Stimulated activated CD4-positive, alpha-beta T cell treated with anti-CD3 and anti-CD28 coated beads, Interleukin-12 subunit alpha, Interleukin-12 subunit beta, amount 100 ng/mL, for 24 hours (primary cell): ENCODE data around the gene ABCG4.
"Not testable (repeated sequence)": the region's sequence is repeated elsewhere in the genome, so short reads cannot be mapped to it uniquely, and the experiment has no call there.

Source experiments
- DNase-seq, 2 experiments: peaks; one replicate each; pipeline ENCODE4 v3.0.0-alpha.2; 2020; ENCODE audit warnings: low read depth in 2 of 2

Gene ABCG4

DNA sequence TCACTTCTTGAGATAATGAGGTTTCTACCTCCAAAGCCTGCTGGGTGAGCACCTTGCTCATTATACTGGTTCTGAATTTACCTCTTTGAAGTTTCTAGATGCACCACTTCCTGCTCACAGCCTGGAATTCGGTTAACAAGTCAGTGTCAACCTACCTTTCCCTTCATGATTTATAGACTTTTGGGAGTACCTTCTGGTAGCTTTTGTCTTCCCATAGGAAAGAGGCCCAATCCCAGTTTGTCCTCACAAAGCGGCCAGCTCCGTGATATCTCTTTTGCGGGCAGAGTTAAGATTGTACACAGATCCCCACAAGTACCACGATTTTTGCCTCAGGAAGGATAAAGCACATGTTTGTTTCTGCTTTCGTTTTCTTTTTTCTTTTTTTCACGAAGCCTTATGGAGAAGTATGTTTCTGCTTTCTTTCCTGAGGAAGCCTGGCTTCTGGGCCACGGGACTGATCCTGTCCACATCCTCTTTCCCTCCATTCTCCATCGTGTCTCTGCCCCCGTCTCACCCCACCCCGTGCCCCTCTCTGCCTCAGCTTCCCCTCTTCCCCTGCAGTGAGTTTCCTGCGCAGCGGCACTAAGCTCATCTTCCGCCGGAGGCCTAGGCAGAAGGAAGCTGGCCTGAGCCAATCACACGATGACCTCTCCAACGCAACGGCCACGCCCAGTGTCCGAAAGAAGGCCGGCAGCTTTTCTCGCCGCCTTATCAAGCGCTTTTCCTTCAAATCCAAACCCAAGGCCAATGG is 33.2 kb upstream of the ABCG4 start:
- DNase-seq: no peak

DNA sequence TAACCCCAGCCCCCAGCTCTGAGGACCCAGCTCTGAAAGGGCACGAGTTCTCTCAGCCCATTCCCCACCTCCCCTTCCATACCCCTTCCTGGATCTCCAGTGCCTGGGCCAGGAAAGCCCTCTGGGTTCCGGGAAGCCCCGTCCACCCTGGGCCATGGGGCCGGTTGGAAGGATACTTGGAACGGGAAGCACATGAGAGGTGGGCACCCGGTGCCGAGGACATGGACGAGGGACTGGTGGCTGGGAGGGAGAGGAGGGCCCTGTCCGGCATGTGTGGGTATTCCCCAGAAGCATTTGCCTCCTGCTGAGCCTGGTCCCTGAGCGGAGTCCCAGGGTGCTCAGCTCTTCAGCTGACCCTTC is 32.6 kb upstream of the ABCG4 start:
- DNase-seq: no peak

DNA sequence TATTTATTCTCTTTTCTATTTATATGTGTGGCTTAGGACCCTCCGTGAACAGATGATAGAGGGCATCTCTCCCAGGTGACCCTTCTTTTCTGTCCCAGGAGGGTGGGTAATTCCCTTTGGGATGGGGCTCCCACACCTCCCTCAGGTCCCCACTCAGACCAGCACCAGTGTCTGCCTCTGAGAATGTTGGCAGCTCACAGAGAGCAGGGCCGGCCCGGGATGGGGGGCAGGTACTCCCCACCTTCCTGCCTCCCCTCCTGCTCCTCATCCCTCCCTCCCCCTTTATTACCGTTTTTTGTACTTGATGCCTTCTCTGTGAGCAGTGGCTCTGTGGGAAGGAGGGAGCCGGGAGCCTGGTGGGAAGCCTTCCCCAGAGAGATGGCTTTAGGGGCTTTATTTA is 32.3 kb upstream of the ABCG4 start:
- no peak for DNase-seq

DNA sequence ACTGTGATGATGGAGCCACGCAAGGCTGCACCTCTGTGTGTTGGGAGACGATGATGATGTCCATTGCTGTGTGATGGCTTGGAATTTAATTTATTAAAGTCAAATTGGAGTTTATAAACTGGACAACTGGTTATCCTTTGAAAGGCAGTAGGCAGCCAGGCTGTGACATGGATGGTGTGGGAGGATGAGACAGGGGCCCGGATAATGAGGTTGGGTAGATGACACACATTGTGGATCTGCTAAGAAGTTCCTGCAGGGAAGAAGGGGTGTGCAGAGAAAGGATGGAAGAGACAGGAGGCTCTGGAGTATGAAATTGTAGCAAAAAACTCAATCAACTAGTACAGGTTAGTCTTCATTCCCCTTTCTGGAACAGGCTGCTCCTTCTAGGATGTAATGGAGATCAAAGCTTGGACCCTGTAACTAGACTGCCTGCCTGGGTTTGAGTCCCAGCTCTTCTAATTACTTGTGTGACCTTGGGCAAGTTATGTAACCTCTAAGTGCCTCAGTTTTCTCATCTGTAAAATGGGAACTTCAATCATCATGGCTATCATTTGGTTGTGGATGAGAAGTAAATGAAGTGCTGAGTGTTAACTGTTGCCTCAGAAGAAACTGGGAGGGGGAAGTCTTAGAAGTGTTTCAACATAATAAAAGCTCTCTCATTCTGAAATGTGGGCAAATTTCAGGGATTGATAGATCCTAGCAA is 31.7 kb upstream of the ABCG4 start:
- no peak for DNase-seq

DNA sequence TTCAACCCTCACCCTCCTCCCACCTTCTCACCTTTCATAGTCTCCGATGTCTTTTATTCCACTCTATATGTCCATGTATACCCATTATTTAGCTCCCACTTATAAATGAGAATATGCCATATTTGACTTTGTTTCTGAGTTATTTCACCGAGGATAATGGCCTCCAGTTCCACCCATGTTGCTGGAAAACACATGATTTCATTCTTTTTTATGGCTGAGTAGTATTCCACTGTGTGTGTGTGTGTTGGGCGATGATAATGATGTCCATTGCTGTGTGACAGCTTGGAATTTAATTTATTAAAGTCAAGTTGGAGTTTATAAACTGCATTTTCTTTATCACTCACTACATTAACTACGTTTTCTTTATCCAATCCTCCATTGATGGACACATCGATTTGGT is 30.6 kb upstream of the ABCG4 start:
- no peak for DNase-seq

DNA sequence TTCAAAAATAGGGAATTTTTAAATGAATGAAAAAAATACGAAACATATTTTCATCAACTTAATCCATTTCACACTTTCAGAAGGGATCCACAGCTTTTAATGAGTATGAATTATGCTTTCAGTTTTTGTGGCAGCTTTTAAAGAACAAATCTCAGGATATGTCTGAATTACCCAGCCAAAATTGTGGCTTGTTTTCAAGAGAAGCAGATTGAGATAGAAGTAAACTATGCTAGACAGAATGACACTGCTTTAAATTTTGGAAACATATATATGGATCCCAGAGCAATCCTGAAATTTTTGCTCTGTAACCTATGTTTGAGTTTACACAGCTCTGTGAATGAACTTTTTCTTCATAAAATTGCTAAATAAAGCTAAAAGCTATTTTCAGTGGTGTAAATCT is 29.9 kb upstream of the ABCG4 start:
- DNase-seq: no peak

DNA sequence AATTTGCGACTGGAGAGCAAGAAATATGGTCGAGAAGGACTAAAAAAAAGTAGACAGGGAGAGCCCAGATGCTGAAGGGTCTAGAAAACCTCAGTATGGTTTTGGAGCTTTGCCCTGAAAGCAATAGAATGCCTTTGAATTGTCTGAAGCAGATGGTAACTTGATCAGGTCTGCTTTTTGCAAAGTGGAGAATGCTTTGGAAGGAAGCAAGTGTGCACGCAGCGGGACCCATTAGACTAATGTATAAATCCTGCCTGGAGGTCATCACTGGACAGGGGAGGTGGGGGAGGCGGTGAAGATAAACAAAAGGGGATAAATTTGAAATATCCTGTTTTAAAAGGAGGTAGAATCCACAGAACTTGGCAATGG is 28.2 kb upstream of the ABCG4 start:
- no peak for DNase-seq

DNA sequence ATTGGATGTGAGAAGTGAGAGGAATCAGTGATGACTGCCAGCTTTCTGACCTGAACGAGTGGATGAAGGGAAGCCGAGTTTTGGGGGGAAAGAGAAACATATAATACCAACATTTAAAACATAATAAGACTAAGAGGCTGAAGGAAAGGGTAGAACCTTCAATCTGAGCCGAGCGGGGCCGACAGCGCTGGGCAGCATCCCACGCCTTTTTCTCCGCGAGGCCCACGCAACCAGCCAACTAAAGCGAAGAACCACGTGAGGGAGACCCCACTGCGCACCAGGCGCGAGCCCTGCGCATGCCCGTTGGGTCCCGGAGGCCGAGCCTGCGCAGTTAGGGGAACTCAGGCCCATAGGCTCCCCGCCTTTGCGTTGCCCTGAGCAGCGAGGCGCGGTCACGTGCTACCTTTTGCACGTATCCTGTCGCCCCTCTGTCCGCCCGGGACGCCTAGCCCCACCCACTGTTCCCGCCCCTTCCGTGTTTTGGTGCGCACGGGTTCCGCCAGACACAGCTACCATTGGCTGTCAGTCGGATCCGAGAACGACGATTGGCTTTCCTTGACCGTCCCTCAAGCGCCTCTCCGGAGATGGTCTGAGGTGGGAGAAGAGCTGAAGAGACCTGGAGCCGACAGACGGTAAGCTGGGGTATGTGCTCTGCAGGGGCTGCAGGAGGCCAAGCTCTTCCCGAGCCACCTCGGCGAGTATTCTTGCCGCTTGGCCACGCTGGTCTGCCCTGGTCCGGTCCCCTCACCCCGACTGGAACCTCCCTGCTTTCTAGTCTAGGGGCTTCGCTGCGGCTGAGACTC is 27.6 kb upstream of the ABCG4 start, which contains the start of gene HINFP:
Gene HINFP (plus strand): TSS at position 573 of the 803 bp plus-strand sequence. CDS start 5,365 bp downstream, outside the sequence.
- peak; percentile 100 for DNase-seq

DNA sequence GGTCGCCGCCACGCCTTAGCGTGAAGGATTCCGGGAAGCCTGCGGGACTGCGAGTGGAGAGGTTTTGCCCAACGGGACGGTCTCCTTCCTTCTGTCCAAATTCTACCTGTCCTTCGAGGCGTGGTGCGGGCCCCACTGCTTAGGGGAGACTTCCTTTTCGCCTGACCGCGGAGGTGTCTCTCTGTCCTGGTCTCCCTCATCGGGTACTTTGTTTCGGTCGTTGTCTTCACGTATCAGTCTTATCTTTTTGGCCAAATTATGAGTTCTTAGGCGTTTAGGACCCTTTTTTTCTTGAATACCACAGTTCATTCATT is 27.1 kb upstream of the ABCG4 start:
- DNase-seq: no peak

DNA sequence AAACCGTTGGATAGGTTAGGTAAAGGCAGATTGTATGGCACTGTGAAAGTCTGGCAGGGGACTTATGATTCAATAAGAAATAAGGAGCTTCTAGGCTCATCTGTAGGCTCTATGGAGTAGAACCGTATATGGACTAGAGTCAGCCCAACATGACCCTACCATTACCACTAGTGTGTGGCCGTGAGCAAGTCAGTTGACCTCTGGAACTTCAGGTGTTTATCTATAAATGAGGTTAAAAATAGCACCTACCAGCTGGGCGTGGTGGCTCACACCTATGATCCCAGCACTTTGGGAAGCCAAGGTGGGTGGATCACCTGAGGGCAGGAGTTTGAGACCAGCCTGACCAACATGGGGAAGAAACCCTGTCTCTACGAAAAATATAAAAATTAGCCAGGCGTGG is 23.0 kb upstream of the ABCG4 start:
- no peak for DNase-seq

DNA sequence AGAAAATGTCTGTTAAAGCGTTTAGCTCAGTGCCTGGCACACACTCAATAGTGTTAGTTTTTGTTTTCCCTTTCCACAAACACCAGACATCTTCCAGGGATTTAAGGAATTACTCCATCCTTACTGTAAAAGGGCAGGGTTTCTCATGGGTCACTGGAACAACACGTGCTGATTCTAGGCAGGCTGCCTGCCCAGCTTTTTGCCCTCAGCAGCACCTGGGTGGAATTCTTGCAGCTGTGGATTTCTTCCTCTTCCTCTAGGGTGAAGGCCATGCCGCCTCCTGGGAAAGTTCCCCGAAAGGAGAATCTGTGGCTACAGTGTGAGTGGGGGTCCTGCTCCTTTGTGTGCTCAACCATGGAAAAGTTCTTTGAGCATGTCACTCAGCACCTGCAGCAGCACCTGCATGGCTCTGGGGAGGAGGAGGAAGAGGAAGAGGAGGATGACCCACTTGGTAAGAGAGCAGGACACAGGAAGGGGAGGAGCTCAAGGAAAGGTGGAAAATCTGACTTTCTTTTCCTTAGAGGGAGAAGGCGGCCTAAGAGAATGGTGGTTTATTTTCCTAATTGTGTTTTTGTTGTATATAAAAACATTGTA is 22.1 kb upstream of the ABCG4 start:
- DNase-seq: no peak

DNA sequence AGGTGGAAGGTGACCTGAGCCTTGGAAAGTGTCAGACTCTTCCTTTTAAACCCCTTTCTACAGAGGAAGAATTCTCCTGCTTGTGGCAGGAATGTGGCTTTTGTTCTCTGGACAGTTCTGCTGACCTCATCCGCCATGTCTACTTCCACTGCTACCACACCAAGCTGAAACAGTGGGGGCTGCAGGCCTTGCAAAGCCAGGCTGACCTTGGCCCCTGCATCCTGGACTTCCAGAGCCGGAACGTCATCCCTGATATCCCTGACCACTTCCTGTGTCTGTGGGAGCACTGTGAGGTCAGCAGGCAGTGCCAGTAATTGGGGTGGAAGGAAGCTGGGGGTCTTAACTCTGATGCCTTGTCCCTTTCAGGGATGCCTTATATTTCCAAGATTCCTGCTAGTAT is 18.2 kb upstream of the ABCG4 start:
- DNase-seq: no peak

DNA sequence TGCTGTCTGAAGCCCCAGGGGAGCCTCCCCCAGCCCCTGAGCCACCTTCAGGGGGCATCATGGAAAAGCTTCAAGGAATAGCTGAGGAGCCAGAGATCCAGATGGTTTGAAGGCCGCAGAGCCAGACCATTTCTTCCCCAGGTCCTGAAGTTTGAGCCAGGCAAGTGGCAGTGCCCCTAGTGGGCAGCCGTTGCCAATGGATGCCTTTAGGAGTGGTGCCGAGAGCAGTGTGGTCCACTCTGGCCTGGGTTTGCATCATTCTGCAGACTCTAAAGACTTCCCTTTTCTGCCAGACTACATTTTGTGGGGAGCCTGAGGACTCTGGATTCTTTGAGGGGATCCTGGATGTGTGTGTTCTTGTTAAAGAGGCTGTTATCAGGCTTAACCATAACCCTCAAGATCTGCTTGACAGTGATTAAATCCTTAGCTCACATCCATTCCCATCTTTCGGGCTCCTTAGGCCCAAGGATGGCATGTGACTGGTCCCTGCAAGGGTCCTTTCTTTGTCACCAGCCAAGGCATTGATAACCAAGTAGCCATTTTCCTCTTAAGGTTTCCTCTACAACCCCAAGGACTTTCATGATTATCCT is 14.4 kb upstream of the ABCG4 start:
- DNase-seq: no peak

DNA sequence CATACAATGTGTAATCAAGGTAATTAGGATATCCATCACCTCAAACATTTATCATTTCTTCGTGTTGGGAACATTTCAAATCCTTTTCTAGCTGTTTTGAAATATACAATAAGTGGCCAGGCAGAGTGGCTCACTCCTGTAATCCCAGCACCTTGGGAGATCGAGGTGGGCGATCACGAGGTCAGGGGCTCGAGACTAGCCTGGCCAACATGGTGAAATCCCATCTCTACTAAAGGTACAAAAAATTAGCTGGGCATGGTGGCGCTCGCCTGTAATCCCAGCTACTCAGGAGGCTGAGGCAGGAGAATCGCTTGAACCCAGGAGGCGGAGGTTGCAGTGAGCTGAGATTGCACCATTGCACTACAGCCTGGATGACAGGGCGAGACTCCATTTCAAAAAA is 9.6 kb upstream of the ABCG4 start:
- DNase-seq: not testable (repeated sequence)

DNA sequence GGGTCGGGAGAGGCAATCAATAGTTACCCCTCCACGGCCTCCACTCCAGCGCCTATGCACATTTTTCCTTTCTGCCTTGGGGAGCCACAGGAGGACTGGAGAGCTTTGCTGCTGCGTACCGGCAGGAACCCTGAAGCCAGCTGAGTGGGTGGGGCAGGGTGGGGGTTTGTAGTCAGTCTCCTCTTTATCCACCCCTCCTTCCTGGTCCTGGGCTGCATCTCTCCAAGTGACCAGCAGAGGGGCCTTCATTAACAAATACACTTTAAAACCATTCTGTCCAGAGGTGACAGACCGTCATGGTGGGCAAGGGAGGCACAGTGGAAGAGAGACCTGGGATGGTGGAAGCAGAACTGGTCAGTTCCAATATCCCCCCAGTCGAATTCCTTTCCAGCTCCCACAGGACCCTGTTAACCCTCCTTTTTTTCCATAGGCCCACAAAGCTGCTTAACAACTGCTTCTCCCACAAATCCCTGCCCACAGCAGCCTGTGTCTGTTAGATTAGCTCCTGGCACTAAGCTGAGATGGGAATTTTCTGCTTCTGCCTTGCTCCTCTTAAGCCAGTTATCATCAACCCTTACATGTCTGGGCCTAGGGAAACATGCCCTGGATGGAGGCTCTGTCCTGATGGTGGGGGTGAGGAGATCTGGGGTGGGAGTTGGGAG is 3.9 kb upstream of the ABCG4 start:
- DNase-seq: no peak

DNA sequence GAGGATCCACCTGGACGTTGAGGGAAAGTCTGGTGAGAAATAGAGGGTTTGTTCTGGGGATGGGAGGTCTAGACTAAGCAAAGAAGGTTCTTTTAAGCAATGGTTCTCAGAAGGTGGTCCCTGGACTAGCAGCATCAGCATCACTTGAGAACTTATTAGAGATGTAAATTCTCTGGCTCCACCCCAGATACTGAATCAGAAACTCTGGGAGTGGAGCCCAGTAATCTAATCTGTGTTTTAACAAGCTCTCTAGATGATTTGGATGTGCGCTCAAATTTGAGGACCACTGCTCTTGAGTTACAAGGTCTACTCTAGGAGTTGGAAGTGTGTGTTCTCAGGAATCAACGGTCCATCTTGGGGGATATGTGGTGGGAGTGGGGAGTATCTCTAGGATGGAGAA is 3.3 kb upstream of the ABCG4 start:
- DNase-seq: no peak

DNA sequence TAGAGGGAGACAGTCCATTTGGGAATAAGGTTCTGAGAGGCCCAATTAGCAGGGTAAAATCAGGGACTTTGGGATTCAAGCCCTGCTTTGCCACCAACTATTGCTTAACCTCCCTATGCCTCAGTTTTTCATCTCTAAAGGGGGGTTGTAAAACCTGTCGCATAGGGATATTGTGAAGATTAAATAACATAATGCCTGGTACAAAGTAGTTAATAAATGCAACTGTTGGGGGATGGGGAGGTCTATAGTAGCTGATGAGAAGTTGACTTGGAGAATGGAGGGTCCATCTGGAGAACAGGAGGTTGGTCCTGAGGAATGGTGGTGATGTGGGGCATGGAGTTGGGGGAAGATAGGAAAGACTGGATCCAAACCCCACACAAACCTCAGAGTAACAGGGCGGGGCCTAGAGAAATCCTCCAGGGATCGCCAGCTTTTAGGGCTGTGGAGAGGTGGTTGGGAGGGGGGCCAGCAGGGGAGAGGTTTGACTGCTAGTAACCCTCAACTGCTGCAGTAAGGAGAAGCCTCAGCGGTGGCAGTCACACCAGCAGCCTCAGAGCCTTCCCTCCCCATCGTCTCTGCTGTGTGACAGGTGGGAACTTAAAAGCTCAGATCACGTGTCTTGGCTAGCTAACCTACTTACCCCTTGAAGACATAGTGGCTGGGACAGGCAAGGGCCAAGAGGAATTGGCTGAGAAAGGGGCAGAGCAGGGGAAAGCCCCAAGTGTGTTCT is 1.1 kb upstream of the ABCG4 start:
- DNase-seq: no peak

DNA sequence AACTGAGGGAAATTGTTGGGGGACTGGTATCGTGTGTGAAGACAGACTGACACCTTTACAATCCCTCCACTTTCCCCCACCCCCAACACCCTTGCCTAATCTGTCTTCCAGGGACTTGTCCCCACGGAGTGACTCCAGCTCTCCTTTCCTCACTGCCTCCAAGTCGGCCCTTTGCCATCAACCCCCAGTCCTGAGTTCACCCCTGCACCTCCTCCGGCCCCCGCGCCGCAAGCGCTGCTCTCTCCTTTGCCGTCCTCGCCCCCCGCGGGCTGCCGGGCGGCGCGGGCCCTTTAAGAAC is 183 bp upstream of the ABCG4 start:
- no peak for DNase-seq

DNA sequence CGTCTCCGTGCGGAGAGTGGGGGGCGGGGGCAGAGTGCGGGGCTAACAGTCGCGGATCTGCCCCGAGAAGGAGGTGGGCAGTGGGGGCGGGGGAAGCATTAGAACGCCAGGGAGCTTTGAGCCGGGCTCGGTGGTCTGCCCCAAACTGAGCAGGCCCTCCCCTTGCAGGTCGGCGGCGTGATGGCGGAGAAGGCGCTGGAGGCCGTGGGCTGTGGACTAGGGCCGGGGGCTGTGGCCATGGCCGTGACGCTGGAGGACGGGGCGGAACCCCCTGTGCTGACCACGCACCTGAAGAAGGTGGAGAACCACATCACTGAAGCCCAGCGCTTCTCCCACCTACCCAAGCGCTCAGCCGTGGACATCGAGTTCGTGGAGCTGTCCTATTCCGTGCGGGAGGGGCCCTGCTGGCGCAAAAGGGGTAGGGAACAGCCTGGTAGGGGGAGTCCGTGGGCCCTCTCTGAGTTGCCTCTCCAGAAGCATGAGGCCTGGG is 979 bp downstream of the ABCG4 start:
- DNase-seq: no peak

DNA sequence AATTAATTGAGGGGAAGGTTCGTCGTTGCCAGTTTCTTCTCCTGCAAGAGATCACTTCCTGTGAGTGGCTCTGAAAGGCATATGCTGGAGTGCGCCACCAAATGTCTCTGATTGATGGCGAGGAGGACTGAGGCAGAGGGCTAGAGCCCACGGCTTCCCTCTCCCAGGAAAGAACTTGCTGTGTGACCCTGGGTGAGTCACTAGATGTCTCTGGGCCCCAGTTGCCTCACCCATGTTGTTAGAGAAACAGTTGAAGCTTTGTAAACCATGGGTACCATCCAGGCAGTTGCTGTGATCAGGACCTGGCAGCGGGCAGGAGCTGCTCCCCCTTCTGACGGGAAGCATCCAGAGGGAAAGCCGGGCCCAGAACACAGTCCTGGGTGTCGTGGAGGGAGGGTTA is 3.2 kb downstream of the ABCG4 start:
- DNase-seq: no peak

DNA sequence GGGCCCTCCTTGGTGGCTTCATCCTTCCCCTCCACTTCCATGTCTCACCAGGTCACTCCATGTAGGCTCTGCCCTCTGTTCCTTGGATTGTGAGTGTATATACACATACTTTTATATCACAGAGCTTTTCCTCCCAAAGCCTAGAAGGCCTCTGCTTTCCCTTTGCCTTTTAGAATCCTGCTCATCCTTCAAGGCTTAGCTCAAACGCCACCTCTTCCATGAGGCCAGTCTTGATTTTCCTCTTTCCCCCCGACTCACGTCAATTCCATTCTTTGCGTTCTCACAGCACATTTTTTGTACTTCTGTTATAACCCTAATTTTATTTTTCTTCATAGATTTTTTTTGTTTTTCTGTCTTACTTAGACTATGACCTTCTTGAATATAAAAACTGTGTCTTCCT is 3.8 kb downstream of the ABCG4 start:
- no peak for DNase-seq
